Hair follicular keratinocyte (primary cell): ENCODE results near the gene FAAP24. TPM values are rescaled to one million over a fixed set of nuclear protein-coding genes. Genes with fewer than 3 reads are reported as not detected.

ENCODE experiments used
- total RNA-seq: library from RNA; depleted of rRNA; stranded (reverse); fragments of >200 nt; gene quantifications from 2 replicates; pipeline ENCODE4 v1.2.3, GENCODE V29; 2015

Gene FAAP24, protein sequence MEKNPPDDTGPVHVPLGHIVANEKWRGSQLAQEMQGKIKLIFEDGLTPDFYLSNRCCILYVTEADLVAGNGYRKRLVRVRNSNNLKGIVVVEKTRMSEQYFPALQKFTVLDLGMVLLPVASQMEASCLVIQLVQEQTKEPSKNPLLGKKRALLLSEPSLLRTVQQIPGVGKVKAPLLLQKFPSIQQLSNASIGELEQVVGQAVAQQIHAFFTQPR
- 2.7 and 5.5 TPM in 2 replicates for total RNA-seq

DNA sequence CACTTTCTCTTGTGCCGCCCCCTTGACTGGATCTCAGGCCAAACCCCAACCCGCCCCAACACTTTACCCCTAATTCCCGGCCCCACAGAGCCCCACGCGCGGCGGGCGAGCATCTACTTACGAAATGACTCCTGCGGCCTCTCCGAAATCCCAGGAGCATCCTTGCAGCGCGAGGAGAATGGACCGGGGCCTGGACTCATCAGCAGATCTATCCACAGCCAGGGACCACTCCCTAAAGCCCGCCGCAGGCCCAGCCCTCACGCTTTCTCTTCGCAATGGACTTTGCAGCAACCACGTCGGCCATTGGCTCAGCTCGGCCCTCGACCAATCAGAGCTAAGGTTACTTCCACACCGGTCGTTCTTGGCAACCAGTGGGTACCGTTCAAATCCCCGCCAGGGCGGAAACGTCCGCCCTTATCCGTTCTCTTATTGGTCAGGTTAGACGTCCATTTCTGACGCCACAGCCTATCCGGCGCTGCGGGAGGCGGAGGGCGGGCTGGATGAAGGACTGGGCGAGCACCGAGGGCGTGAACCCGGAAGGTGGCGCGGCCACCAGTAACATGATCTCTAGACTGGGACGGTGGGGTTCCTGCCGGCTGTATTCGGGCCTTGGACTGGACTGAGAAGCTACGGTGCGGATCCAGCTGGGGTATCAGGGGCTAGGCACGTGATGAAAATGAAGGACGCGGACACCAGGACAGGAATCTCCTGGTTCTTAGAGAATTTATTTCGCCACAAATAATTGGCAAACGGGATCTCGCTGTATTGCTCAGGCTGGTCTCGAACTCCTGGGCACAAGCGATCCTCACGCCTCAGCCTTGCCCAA lies at the start of gene FAAP24, which contains the start of gene CEP89:
FAAP24 (plus strand) TSS at position 528 of the 826 bp plus-strand sequence. CDS start 955 bp downstream, outside the sequence.
CEP89 (minus strand) TSS at position 244 of the 826 bp plus-strand sequence; CDS start at position 160, 84 bp downstream.

Other genes with a start within 250 kb of the FAAP24 start
- not detected in 2 replicates for gene SLC7A9, start 102.5 kb upstream of the FAAP24 start, total RNA-seq
- gene CEP89, start 284 bp upstream of the FAAP24 start, total RNA-seq = 10.2 and 10.5 TPM in 2 replicates
- gene RHPN2, start 92.6 kb downstream of the FAAP24 start, total RNA-seq = 2.8 and 2.9 TPM in 2 replicates
- 3.9 and 4.8 TPM in 2 replicates for gene GPATCH1, start 108.9 kb downstream of the FAAP24 start, total RNA-seq
- not detected in 2 replicates for gene WDR88, start 159.9 kb downstream of the FAAP24 start, total RNA-seq
- gene LRP3, start 222.1 kb downstream of the FAAP24 start, total RNA-seq = 14.2 and 15.1 TPM in 2 replicates